DND-41 (cell line): ENCODE results near the gene SIGMAR1.

Experiments
- ATAC-seq: fragments of 200-7000 bp; cut with Tn5 transposase; 3 replicates; pipeline ENCODE4 v1.9.1; 2021; ENCODE audit warnings: low read depth; ENCODE audit not compliant: insufficient read depth
- DNase-seq: peaks from one replicate; pipeline ENCODE4 v3.0.0-alpha.2; 2020
- H2AFZ ChIP-seq: 2 replicates; pipeline ENCODE4 v1.6.0; 2012; ENCODE audit warnings: low read depth, low read length
- H3K27ac ChIP-seq: 2 replicates; pipeline ENCODE4 v1.5.1; 2012; ENCODE audit warnings: low read length, inconsistent platforms
- H3K27me3 ChIP-seq: fragments of 200-600 bp; sonication (generic); 2 replicates; pipeline ENCODE4 v1.6.0; 2012; ENCODE audit warnings: low read length, mild to moderate bottlenecking, inconsistent platforms; ENCODE audit not compliant: insufficient read depth, poor library complexity
- H3K36me3 ChIP-seq: 2 replicates; pipeline ENCODE4 v1.5.1; 2012; ENCODE audit warnings: low read length, inconsistent platforms; ENCODE audit not compliant: insufficient read depth
- H3K4me1 ChIP-seq: 2 replicates; pipeline ENCODE4 v1.5.1; 2012; ENCODE audit warnings: mild to moderate bottlenecking, low read length; ENCODE audit not compliant: insufficient read depth
- H3K4me2 ChIP-seq: 2 replicates; pipeline ENCODE4 v1.6.0; 2012; ENCODE audit warnings: mild to moderate bottlenecking, moderate library complexity, low read length, inconsistent platforms; ENCODE audit not compliant: insufficient read depth
- H3K4me3 ChIP-seq, 2 experiments: fragments of 200-600 bp in 1 of 2; shearing (Covaris generic) in 1 of 2; 2 replicates each; pipeline ENCODE4 v1.5.1; 2012 to 2016; ENCODE audit warnings: inconsistent platforms in 2 of 2, low read length in 2 of 2, mild to moderate bottlenecking in 2 of 2, low read depth in 1 of 2, moderate library complexity in 1 of 2
- H3K79me2 ChIP-seq: 2 replicates; pipeline ENCODE4 v1.6.0; 2012; ENCODE audit warnings: low read length, inconsistent platforms; ENCODE audit not compliant: insufficient read depth
- H3K9ac ChIP-seq: 2 replicates; pipeline ENCODE4 v1.6.0; 2012; ENCODE audit warnings: low read depth, mild to moderate bottlenecking, inconsistent platforms, low read length, moderate library complexity
- H3K9me3 ChIP-seq: 2 replicates; pipeline ENCODE4 v1.5.1; 2012; ENCODE audit warnings: low read length, moderate library complexity, mild to moderate bottlenecking, inconsistent platforms; ENCODE audit not compliant: insufficient read depth, severe bottlenecking
- H4K20me1 ChIP-seq: 2 replicates; pipeline ENCODE4 v1.6.0; 2012; ENCODE audit warnings: low read length; ENCODE audit not compliant: insufficient read depth
- EZH2 ChIP-seq: IDR thresholded peaks from 3 replicates; pipeline ENCODE4 v1.6.1; 2012; ENCODE audit warnings: borderline replicate concordance, low read depth, mild to moderate bottlenecking, moderate library complexity, low read length, inconsistent platforms; ENCODE audit not compliant: severe bottlenecking
- TF ChIP-seq, protein P1 (sequence below): IDR thresholded peaks from 2 replicates; pipeline ENCODE4 v1.5.1; 2012; ENCODE audit warnings: borderline replicate concordance, low read length, moderate library complexity, mild to moderate bottlenecking; ENCODE audit not compliant: poor library complexity, severe bottlenecking; ENCODE audit errors: extremely low read depth

Gene SIGMAR1

GRCh38 chr9:34655394-34655793, 17.8 kb upstream of the SIGMAR1 start:
- H4K20me1 ChIP-seq: no peaks in the 10 kb centered on the region
- 0 out of 2 replicates have a peak, but pooled peaks cover 2% of the 10 kb centered on the region for H3K36me3 ChIP-seq
- no peak overlapping the region for H2AFZ ChIP-seq
- TF ChIP-seq, protein P1, sequence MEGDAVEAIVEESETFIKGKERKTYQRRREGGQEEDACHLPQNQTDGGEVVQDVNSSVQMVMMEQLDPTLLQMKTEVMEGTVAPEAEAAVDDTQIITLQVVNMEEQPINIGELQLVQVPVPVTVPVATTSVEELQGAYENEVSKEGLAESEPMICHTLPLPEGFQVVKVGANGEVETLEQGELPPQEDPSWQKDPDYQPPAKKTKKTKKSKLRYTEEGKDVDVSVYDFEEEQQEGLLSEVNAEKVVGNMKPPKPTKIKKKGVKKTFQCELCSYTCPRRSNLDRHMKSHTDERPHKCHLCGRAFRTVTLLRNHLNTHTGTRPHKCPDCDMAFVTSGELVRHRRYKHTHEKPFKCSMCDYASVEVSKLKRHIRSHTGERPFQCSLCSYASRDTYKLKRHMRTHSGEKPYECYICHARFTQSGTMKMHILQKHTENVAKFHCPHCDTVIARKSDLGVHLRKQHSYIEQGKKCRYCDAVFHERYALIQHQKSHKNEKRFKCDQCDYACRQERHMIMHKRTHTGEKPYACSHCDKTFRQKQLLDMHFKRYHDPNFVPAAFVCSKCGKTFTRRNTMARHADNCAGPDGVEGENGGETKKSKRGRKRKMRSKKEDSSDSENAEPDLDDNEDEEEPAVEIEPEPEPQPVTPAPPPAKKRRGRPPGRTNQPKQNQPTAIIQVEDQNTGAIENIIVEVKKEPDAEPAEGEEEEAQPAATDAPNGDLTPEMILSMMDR: no peak
- TF ChIP-seq EZH2: no peak
- no peak overlapping the region for H3K9ac ChIP-seq
- no peaks in the 10 kb centered on the region for H3K9me3 ChIP-seq
- H3K4me2 ChIP-seq: no peak overlapping the region
- H3K27me3 ChIP-seq: no peaks in the 10 kb centered on the region
- H3K4me1 ChIP-seq: no peaks in the 10 kb centered on the region
- H3K4me3 ChIP-seq: no peak overlapping the region
- no peak for DNase-seq
- no peak for ATAC-seq
- no peak overlapping the region for H3K27ac ChIP-seq
- no peaks in the 10 kb centered on the region for H3K79me2 ChIP-seq

- Histone ChIP-seq H2AFZ (no peak overlapping the region), H3K9ac (no peak overlapping the region), H3K27ac (no peak overlapping the region), H3K4me2 (no peak overlapping the region), H3K27me3 (no peaks in the 10 kb centered on the region), H4K20me1 (no peaks in the 10 kb centered on the region), H3K4me1 (no peaks in the 10 kb centered on the region), H3K36me3 (peaks cover 9% of the 10 kb centered on the region), H3K79me2 (no peaks in the 10 kb centered on the region), H3K4me3 (no peak overlapping the region), H3K9me3 (no peaks in the 10 kb centered on the region)
- ATAC-seq (no peak), DNase-seq (no peak)
- TF ChIP-seq EZH2: no peak
- TF ChIP-seq, protein P1: no peak
Measured at GRCh38 chr9:34654323-34655051, 16.9 kb upstream of the SIGMAR1 start.

- no peaks in the 10 kb centered on the region for H3K9me3 ChIP-seq
- no peaks in the 10 kb centered on the region for H3K79me2 ChIP-seq
- no peak overlapping the region for H2AFZ ChIP-seq
- no peak overlapping the region for H3K9ac ChIP-seq
- H3K4me3 ChIP-seq: no peak overlapping the region
- TF ChIP-seq, protein P1: no peak
- no peak for TF ChIP-seq EZH2
- ATAC-seq: 0 out of 3 replicates have a peak, but pooled peaks have one; percentile 10
- H3K36me3 ChIP-seq: peaks cover 19% of the 10 kb centered on the region
- no peak for DNase-seq
- H3K4me1 ChIP-seq: peaks cover 4% of the 10 kb centered on the region; the same call in 1 of the 2 replicates
- no peak overlapping the region for H3K27ac ChIP-seq
- no peaks in the 10 kb centered on the region for H3K27me3 ChIP-seq
- H4K20me1 ChIP-seq: no peaks in the 10 kb centered on the region
- no peak overlapping the region for H3K4me2 ChIP-seq
Measured at GRCh38 chr9:34653151-34654072, 15.8 kb upstream of the SIGMAR1 start.
